HS-27A (cell line): Measurements from ENCODE around the gene LRRC41.
"Not testable (repeated sequence)": the region's sequence is repeated elsewhere in the genome, so short reads cannot be mapped to it uniquely, and the experiment has no call there.

Source experiments
- DNase-seq: peaks from one replicate; pipeline ENCODE4 v3.0.0-alpha.2; 2012; ENCODE audit warnings: low read depth, missing footprints

The LRRC41 gene

GRCh38 chr1:46322191-46322590, 18.8 kb upstream of the LRRC41 start:
- DNase-seq: not testable (repeated sequence)

GRCh38 chr1:46319960-46320914, 16.8 kb upstream of the LRRC41 start:
- not testable (repeated sequence) for DNase-seq

- not testable (repeated sequence) for DNase-seq
Measured at GRCh38 chr1:46319301-46319700, 15.9 kb upstream of the LRRC41 start.

GRCh38 chr1:46317323-46317722, 13.9 kb upstream of the LRRC41 start:
- DNase-seq: no peak

GRCh38 chr1:46315669-46316403, 12.4 kb upstream of the LRRC41 start:
- no peak for DNase-seq

GRCh38 chr1:46310321-46310720, 6.9 kb upstream of the LRRC41 start:
- no peak for DNase-seq

- DNase-seq: no peak
Measured at GRCh38 chr1:46309401-46310159, 6.2 kb upstream of the LRRC41 start.

GRCh38 chr1:46306159-46306530, 2.7 kb upstream of the LRRC41 start:
- DNase-seq: no peak

- DNase-seq: no peak
Measured at GRCh38 chr1:46303872-46304326, 483 bp upstream of the LRRC41 start.

- no peak for DNase-seq
Measured at GRCh38 chr1:46302641-46303037, 777 bp downstream of the LRRC41 start.

- DNase-seq: peak; percentile 35
Measured at GRCh38 chr1:46301808-46302640, 1.4 kb downstream of the LRRC41 start.

GRCh38 chr1:46301406-46301807, 2.0 kb downstream of the LRRC41 start:
- no peak for DNase-seq

- no peak for DNase-seq
Measured at GRCh38 chr1:46300673-46301405, 2.6 kb downstream of the LRRC41 start.

GRCh38 chr1:46298387-46298786, 5.0 kb downstream of the LRRC41 start:
- DNase-seq: no peak

- DNase-seq: no peak
Measured at GRCh38 chr1:46295306-46295705, 8.1 kb downstream of the LRRC41 start.

- DNase-seq: no peak
Measured at GRCh38 chr1:46289976-46290375, 13.4 kb downstream of the LRRC41 start.

GRCh38 chr1:46289134-46289494, 14.3 kb downstream of the LRRC41 start:
- no peak for DNase-seq

- DNase-seq: no peak
Measured at GRCh38 chr1:46288485-46289133, 14.8 kb downstream of the LRRC41 start.

- no peak for DNase-seq
Measured at GRCh38 chr1:46285730-46286477, 17.5 kb downstream of the LRRC41 start.
